ENCODE results near the gene TMEM131L.

TMEM131L gene

GRCh38 chr4:153623491-153623890 is 157.3 kb downstream of the TMEM131L start:
- no peak for DNase-seq

- no peak for DNase-seq
These were observed 162.7 kb downstream of the TMEM131L start for GRCh38 chr4:153628796-153629315.

- DNase-seq: no peak
These were observed 163.6 kb downstream of the TMEM131L start for GRCh38 chr4:153629776-153630175.

- DNase-seq: no peak
These were observed 168.7 kb downstream of the TMEM131L start for GRCh38 chr4:153634738-153635353.

- no peak for DNase-seq
These were observed 169.7 kb downstream of the TMEM131L start for GRCh38 chr4:153635846-153636245.

- no peak for DNase-seq
These were observed 171.0 kb downstream of the TMEM131L start for GRCh38 chr4:153637201-153637600.

GRCh38 chr4:153638011-153638410 is 171.9 kb downstream of the TMEM131L start:
- no peak for DNase-seq

- no peak for DNase-seq
These were observed 172.8 kb downstream of the TMEM131L start for GRCh38 chr4:153638999-153639398.

GRCh38 chr4:153639833-153640802 is 174.0 kb downstream of the TMEM131L start:
- DNase-seq: no peak

- no peak for DNase-seq
These were observed 175.4 kb downstream of the TMEM131L start for GRCh38 chr4:153641532-153641931.

- DNase-seq: no peak
These were observed 177.5 kb downstream of the TMEM131L start for GRCh38 chr4:153643406-153644383.

- DNase-seq: no peak
These were observed 179.0 kb downstream of the TMEM131L start for GRCh38 chr4:153645183-153645582.

- DNase-seq: no peak
These were observed 180.1 kb downstream of the TMEM131L start for GRCh38 chr4:153646261-153646660.

- no peak for DNase-seq
These were observed 180.8 kb downstream of the TMEM131L start for GRCh38 chr4:153646978-153647377.

GRCh38 chr4:153647975-153648374 is 181.8 kb downstream of the TMEM131L start:
- no peak for DNase-seq

GRCh38 chr4:153649572-153649991 is 183.4 kb downstream of the TMEM131L start:
- DNase-seq: no peak

- no peak for DNase-seq
These were observed 185.0 kb downstream of the TMEM131L start for GRCh38 chr4:153651116-153651515.

- peak; percentile 15 for DNase-seq
These were observed 185.4 kb downstream of the TMEM131L start for GRCh38 chr4:153651587-153651986.

- DNase-seq: no peak
These were observed 186.1 kb downstream of the TMEM131L start for GRCh38 chr4:153652051-153652784.

- no peak for DNase-seq
These were observed 188.9 kb downstream of the TMEM131L start for GRCh38 chr4:153655002-153655541.

GRCh38 chr4:153655928-153656327 is 189.8 kb downstream of the TMEM131L start:
- no peak for DNase-seq
